Activated T-cell treated with anti-CD3 and anti-CD28 coated beads for 24 hours (primary cell): ENCODE results near the gene CYP46A1.
"Not testable (repeated sequence)": the region's sequence is repeated elsewhere in the genome, so short reads cannot be mapped to it uniquely, and the experiment has no call there.

Source experiments
- DNase-seq: peaks from one replicate; pipeline ENCODE4 v3.0.0-alpha.2; 2020; ENCODE audit warnings: low read depth

The CYP46A1 gene

DNA sequence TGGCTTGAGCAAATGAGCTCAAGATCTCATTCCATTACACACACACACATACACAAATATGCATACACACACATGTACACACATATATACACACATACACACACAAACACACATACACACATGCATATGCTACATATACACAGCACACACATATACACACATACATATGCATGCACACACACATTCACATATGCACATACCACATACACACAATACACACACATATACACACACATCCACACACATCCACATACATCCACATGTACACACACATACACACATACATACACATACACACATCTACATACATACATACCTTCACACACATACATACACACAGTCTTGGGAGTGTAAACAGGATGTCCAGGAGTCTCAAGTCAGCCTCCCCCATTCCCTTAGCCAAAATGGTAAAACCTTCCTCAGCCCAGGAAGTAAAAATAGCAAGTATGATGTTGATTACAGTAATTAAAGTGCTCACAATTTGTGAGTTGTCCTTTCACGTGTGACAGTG, 26.4 kb upstream of the CYP46A1 start:
- DNase-seq: no peak

- no peak for DNase-seq
Measured at GRCh38 chr14:99658218-99658845, 25.8 kb upstream of the CYP46A1 start.

- no peak for DNase-seq
Measured at GRCh38 chr14:99659333-99659741, 24.8 kb upstream of the CYP46A1 start.

DNA sequence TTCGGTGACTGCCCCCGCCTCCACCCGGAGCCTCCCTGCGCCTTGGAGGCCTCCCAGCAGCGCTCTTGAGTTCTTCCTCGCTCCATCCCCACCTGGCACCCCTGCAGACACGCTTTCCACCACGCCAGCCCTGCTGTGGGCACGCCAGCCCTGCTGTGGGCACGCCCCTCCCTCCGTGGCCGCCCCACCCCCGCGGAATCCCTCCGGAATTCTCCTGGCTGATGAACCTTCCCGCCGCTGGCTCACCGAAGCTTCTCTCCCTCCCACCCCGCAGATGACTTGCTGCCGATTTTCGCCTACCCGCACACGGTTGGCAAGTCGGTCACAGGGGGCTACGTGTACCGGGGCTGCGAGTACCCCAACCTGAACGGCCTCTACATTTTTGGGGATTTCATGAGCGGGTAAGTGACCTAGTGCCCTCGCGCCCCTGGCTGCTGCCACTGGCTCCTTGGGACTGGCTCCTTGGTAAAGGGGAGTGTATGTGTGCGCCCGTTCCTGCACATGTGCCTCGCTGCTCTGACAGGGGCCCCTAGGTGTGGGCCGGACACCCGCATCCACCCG, 24.0 kb upstream of the CYP46A1 start:
- no peak for DNase-seq

DNA sequence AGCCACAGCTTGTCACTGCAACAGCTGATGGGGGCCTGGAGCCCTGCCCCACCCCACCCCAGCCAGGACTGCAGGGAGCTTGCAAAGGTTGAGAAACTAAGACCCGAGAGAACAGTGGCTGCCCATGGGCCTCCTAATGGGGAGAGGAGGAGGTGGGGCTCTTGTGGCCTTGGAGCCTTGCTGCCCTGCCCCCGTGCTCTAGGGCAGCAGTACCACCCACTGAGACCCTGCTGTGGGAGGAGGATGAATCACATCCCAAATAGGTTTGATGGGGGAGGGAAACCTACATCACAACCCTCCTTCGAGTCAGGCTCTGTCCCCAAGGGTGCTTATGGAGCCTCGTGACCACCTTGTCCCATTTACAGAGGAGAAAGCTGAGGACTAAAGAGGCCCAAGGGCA, 23.3 kb upstream of the CYP46A1 start:
- no peak for DNase-seq

DNA sequence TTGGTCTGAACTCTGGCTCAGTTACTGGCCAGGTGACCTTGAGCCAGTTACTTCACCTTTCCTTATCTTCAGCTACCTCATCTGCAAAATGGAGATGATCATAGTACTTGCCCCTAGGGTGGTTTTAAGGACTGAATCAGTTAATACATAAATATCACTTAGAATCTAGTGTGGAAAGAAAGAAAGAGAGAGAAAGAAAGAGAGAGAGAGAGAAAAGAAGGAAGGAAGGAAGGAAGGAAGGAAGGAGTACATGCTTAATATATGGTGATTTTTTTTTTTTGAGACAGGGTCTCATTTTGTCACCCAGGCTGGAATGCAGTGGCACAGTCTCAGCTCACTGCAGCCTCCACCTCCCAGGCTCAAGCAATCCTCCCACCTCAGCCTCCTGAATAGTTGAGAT, 22.9 kb upstream of the CYP46A1 start:
- DNase-seq: not testable (repeated sequence)

- no peak for DNase-seq
Measured at GRCh38 chr14:99662846-99663245, 21.3 kb upstream of the CYP46A1 start.

- DNase-seq: no peak
Measured at GRCh38 chr14:99663386-99664057, 20.6 kb upstream of the CYP46A1 start.

- DNase-seq: no peak
Measured at GRCh38 chr14:99664058-99664936, 19.8 kb upstream of the CYP46A1 start.

DNA sequence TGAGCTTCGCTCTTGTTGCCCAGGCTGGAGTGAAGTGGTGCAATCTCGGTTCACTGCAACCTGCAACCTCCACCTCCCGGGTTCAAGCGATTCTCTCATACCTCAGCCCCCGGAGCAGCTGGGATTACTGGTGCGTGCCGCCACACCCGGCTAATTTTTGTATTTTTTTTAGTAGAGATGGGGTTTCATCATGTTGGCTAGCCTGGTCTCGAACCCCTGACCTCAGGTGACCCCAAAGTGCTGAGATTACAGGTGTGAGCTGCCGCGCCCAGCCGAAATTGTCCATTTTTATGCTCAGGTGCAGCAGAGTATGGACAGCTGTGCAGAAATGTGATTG, 19.2 kb upstream of the CYP46A1 start:
- no peak for DNase-seq

DNA sequence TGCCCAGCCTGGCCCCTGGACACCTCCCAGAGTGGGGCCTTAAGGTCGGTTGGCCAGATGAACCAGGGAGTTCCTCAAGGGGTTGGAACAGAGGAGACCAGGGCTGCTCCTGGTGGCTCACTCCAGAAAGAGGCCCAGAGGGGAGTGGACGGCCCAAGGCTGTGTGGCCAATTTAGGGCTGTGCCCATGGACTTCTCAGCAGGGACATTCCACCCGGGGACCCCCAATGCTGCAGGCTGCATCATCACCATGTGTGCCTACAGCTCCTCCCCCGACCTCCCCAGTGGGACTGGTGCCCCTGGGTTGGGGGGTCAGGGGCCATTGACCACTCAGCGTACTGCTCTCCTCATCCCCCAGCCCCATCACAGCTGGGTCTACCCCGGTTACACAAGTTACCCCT, 17.6 kb upstream of the CYP46A1 start:
- no peak for DNase-seq

DNA sequence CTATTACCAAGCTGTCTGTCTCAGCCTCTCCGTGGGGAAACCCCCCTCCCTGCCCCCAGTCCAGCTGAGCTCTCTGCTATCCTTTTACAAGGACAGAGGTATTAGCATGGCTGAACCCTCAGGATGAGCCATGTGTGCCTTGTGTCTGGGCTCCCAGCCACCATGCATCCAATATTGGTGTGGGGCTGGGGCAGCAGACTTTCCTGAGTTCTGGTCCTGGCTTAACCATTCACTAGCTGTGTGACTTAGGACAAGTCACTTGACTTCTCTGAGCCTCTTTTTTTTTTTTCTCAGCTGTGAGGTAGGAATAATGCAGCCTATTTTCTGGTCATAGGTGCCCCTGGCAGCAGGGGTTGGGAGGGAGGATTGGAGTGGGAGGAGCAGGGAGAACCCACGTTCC, 17.1 kb upstream of the CYP46A1 start:
- no peak for DNase-seq

DNA sequence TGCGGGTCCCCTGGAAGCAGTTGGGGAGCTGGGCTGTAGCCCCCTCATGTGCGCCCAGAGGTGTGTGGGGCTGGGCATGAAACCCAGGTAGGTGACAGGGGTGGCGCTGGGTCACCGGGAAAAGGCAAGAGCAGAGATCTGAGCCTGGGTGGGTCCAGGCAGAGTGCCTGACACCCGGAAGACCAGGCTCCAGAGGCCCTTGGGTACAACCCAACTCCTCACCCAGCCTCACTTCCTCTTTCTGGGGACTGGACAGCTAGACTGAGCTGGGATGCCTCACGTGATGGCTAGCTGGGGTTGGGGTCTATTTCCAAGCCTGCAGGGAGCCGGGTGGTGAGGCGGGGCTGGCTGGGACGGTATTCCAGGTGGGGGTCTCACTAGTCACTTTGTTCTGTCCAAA, 16.3 kb upstream of the CYP46A1 start:
- DNase-seq: no peak

DNA sequence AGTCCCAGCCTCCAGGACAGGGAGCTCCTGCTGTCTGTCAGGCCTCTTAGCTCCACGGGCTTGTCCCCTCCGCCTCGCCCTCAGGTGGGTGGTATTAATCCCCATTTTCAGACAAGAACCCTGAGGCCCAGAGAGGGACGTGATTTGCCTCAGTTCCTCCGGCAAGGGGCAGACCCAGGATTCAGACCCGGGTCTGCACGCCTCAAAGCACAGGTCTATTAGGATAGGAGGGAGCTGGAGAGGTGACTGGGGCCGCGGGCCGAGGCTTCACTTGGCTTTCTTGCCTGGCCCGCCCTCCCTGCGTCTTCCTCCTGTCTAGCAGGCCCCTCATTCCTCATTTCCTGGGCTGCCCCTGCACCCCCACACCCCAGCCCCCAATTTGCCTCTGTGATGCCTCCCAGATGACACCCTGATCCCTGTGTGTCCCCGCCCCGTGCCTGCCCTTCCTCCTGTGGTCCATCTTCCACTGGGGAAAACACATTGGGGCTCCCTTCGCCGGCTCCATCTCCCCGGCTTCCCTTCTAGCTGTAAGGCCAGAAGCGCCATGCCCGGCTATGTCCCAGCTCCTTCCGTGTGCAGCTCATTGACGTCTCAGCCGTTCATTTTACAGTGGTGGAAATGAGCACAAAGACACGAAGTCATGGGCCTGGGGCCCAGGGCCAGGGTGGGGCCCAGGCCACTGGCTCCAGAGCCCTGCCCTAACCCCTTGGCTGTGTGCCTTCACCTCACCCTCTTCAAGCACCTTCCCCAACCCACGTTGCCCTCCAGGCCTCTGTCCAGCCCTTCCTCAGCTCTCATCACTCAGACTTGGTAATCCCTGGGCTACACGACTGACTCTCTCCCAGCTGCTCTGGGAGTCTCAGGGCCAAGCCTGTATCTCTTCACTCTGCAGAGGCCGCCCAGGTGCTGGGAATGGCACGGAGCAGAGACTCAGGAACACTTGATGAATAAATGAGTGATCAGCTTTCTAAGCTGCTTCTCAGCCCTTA, 15.5 kb upstream of the CYP46A1 start:
- no peak for DNase-seq

DNA sequence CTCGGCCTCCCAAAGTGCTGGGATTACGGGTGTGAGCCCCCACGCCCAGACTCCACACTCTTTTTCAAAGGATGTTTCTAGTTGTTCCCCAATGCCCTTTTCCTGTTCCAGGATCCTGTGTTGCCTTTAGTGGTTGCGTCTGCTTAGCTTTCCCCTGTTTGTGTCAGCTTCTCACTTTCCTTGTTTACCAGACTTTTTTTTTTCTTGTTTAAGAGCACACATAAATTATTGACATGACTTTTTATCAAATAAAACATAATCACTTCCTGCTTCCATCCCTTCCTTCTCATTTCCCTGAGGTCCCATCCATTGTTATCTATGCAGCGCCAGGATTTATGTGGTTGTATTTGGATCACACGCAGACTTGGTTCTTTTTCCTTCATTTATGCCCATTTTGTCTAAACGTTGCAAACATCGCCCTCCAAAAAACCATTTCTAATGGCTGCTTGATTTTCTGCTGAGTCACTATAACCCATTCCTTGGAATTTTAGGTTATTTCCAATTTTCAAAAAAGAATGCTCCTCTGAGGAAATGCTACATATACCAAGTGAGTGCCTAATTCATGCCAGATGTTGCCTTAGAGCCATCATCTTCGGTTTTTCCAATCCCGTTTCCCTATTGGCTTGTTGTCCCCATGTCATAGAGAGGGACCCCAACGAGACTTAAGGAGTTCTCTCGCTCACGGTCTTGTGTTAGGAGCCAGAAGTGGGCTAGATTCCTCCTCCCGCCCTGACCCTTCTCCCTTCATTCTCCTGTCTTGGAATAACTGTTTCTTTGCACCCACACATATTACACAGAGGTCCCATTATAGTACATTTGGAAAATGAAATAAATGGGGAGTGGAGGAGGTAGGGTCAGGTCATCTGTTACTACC, 13.5 kb upstream of the CYP46A1 start:
- no peak for DNase-seq

GRCh38 chr14:99671235-99672224, 12.6 kb upstream of the CYP46A1 start:
- DNase-seq: no peak

- no peak for DNase-seq
Measured at GRCh38 chr14:99672506-99673304, 11.4 kb upstream of the CYP46A1 start.
